CD4-positive, alpha-beta T cell (primary cell): ENCODE results near the gene HOXD11. TPM values are rescaled to one million over a fixed set of nuclear protein-coding genes. Genes with fewer than 3 reads are reported as not detected.

ENCODE experiments used
- ATAC-seq: fragments of 200-7000 bp; cut with Tn5 transposase; one replicate; pipeline ENCODE4 v1.10.0; 2022; ENCODE audit warnings: mild to moderate bottlenecking; ENCODE audit not compliant: poor library complexity
- CTCF ChIA-PET: fragments of 350-600 bp; sonication (Branson Sonifier 250); formaldehyde crosslinking; loops from one replicate; lab custom pipeline; 2021; ENCODE audit warnings: antibody characterized with exemption, inconsistent platforms; lab: Charles Lee
- POLR2A ChIA-PET: fragments of 350-600 bp; sonication (Branson Sonifier 250); formaldehyde crosslinking; loops from one replicate; lab custom pipeline; 2021; ENCODE audit warnings: antibody characterized with exemption, inconsistent platforms; lab: Charles Lee
- DNase-seq, 14 experiments: peaks; one replicate each; pipeline ENCODE4 v3.0.0-alpha.2; 2013 to 2020; ENCODE audit warnings: mixed read lengths in 2 of 14
- H3K27ac ChIP-seq, 2 donors: one replicate each; pipeline versions ENCODE4 v1.5.1 to v1.7.0; 2013; ENCODE audit warnings: low read length in 2 of 2, low read depth in 1 of 2, mild to moderate bottlenecking in 1 of 2
- H3K27me3 ChIP-seq, 2 experiments: 1 replicate in 1 of 2; 2 replicates in 1 of 2; pipeline versions ENCODE4 v1.6.1 to v1.7.0; 2013; ENCODE audit warnings: low read length in 2 of 2, control low read depth in 1 of 2, mild to moderate bottlenecking in 1 of 2, moderate library complexity in 1 of 2; ENCODE audit not compliant: insufficient read depth in 2 of 2, control insufficient read depth in 1 of 2
- H3K36me3 ChIP-seq: one replicate; pipeline ENCODE4 v1.6.1; 2013; ENCODE audit warnings: low read length, control low read depth; ENCODE audit not compliant: insufficient read depth
- H3K4me1 ChIP-seq: one replicate; pipeline ENCODE4 v1.6.1; 2013; ENCODE audit warnings: low read length, control low read depth; ENCODE audit not compliant: insufficient read depth
- H3K4me3 ChIP-seq: one replicate; pipeline ENCODE4 v1.5.1; 2013; ENCODE audit warnings: mild to moderate bottlenecking, low read length, moderate library complexity
- H3K9me3 ChIP-seq, 2 experiments: 1 replicate in 1 of 2; 2 replicates in 1 of 2; pipeline versions ENCODE4 v1.6.1 to v1.7.0; 2013; ENCODE audit warnings: low read length in 2 of 2, mild to moderate bottlenecking in 2 of 2, control low read depth in 1 of 2, moderate library complexity in 1 of 2; ENCODE audit not compliant: control insufficient read depth in 1 of 2, insufficient read depth in 1 of 2
- H3K27ac Mint-ChIP-seq: one replicate; pipeline ENCODE4 v1.8.0; 2020; ENCODE audit warnings: mixed read lengths
- H3K27me3 Mint-ChIP-seq: one replicate; pipeline ENCODE4 v1.8.0; 2021; ENCODE audit warnings: mixed read lengths
- H3K36me3 Mint-ChIP-seq: one replicate; pipeline ENCODE4 v1.8.0; 2021; ENCODE audit warnings: low read depth, mixed read lengths
- H3K4me1 Mint-ChIP-seq: one replicate; pipeline ENCODE4 v1.8.0; 2021; ENCODE audit warnings: low read depth, mixed read lengths
- H3K4me3 Mint-ChIP-seq: one replicate; pipeline ENCODE4 v1.8.0; 2020; ENCODE audit warnings: mild to moderate bottlenecking, mixed read lengths
- H3K9me3 Mint-ChIP-seq: one replicate; pipeline ENCODE4 v1.8.0; 2020; ENCODE audit warnings: mixed read lengths
- intact Hi-C, 2 experiments: fragments of 100-400 bp; cut with DNase I in 1 of 2; cut with micrococcal nuclease in 1 of 2; formaldehyde crosslinking; loops; one replicate each; pipeline versions ENCODE4 v1.15.1 to v1.9.0; 2023 to 2025; cut with DNase I, micrococcal nuclease
- total RNA-seq, 174 experiments: library from RNA in 2 of 174; stranded (reverse) in 2 of 174; gene quantifications; one replicate each; pipeline ENCODE4 v1.2.3 and lab custom pipeline; 2021 to 2026
- TF ChIP-seq, protein P1 (sequence below): fragments of 200-600 bp; IDR thresholded peaks from one replicate; pipeline ENCODE4 v1.8.0; 2022; ENCODE audit warnings: antibody characterized with exemption, mild to moderate bottlenecking

Gene HOXD11
- total RNA-seq, 2 experiments from 2014 or later: not detected

DNA sequence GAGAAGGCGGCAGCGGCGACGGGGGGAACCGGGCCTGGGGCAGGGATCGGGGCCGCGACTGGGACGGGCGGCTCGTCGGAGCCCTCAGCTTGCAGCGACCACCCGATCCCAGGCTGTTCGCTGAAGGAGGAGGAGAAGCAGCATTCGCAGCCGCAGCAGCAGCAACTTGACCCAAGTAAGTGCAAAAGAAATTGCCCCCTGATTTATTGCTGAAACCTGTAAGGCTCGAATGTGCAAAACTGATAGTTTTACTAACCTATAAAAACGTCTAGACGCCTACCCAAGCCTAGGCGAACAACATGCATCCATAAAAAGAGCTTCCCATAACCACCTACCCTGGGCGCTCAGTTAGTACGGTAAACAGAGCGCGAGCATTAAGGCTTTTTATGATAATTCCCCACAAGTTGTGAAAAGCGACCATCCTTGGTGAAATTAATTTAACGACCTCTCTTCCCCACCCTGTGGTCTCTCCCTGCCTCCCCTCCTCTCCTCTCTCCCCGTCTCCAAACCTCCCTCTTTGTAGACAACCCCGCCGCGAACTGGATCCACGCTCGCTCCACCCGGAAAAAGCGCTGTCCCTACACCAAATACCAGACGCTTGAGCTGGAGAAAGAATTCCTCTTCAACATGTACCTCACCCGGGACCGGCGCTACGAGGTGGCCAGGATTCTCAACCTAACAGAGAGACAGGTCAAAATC is 16.5 kb downstream of the HOXD11 start:
- Mint-ChIP-seq H3K27me3 (peaks cover 94% of the 10 kb centered on the region), H3K9me3 (no peaks in the 10 kb centered on the region), H3K4me1 (peaks cover 28% of the 10 kb centered on the region), H3K4me3 (peak overlapping the region; percentile 57), H3K36me3 (no peaks in the 10 kb centered on the region), H3K27ac (no peak overlapping the region)
- Histone ChIP-seq H3K27ac (no peak overlapping the region), H3K27me3 (peaks cover 88 to 97% of the 10 kb centered on the region in 2 experiments), H3K4me3 (no peak overlapping the region), H3K9me3 (peaks cover 0 to 48% of the 10 kb centered on the region in 2 experiments), H3K36me3 (no peaks in the 10 kb centered on the region), H3K4me1 (peaks cover 32% of the 10 kb centered on the region)
- no peak for ATAC-seq
- DNase-seq: no peak
- ChIA-PET CTCF (no interaction called here), POLR2A (no interaction called here)
- TF ChIP-seq, protein P1, sequence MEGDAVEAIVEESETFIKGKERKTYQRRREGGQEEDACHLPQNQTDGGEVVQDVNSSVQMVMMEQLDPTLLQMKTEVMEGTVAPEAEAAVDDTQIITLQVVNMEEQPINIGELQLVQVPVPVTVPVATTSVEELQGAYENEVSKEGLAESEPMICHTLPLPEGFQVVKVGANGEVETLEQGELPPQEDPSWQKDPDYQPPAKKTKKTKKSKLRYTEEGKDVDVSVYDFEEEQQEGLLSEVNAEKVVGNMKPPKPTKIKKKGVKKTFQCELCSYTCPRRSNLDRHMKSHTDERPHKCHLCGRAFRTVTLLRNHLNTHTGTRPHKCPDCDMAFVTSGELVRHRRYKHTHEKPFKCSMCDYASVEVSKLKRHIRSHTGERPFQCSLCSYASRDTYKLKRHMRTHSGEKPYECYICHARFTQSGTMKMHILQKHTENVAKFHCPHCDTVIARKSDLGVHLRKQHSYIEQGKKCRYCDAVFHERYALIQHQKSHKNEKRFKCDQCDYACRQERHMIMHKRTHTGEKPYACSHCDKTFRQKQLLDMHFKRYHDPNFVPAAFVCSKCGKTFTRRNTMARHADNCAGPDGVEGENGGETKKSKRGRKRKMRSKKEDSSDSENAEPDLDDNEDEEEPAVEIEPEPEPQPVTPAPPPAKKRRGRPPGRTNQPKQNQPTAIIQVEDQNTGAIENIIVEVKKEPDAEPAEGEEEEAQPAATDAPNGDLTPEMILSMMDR: no peak
- intact Hi-C loops: loop anchor here in 1 of 2 experiments (10.0 kb wide), 1 partner anchor 51 kb away; no protein-coding TSS in a partner anchor

DNA sequence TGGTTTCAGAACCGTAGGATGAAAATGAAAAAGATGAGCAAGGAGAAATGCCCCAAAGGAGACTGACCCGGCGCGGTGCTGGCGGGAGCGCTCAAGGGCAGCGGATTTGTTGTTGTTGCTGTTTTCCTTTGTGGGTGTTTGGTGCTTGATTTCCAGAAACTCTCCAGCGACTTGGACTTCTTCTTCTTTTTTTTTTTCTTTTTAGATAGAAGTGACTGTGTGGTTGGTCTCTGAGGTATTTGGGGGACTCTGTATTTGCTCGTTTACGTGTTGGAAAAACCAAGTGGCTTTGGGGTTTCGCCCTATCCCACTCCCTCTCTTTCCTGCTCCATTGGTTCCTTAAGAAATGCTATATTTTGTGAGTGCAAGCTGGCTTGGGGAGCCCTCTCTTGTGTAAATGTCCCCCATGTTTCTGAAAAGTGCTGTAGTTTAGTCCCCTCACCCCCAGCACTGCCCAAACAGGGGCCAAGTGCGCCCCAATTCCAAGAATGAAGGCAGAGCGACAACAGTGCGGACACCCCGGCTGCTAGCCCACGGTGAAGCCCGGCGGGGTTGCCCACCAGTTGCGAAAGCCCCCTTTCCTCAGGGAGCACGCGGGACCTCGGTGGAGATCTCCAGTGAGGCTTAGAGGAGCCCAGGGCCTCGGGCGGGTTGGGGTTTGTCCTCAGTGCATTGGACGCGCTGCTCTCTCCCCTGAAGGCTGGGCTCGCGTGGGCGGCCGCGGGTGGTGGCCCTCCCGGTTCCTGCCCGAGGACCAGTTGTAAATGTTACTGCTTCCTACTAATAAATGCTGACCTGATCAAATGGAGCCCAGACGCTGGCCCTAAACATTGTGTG is 17.2 kb downstream of the HOXD11 start:
- no peak for ATAC-seq
- Histone ChIP-seq H3K27ac (no peak overlapping the region), H3K27me3 (peaks cover 90 to 98% of the 10 kb centered on the region in 2 experiments), H3K4me3 (no peak overlapping the region), H3K9me3 (peaks cover 0 to 50% of the 10 kb centered on the region in 2 experiments), H3K4me1 (peaks cover 37% of the 10 kb centered on the region), H3K36me3 (no peaks in the 10 kb centered on the region)
- Mint-ChIP-seq H3K4me1 (peaks cover 30% of the 10 kb centered on the region), H3K27ac (no peak overlapping the region), H3K27me3 (peaks cover 94% of the 10 kb centered on the region), H3K4me3 (peak overlapping the region; percentile 57), H3K36me3 (no peaks in the 10 kb centered on the region), H3K9me3 (no peaks in the 10 kb centered on the region)
- TF ChIP-seq, protein P1: no peak
- CTCF ChIA-PET: interaction anchor here (4.4 kb wide), 1 partner anchor 1025 kb away, joined by 32 read pairs; no protein-coding TSS in a partner anchor
- POLR2A ChIA-PET: no interaction called here
- intact Hi-C loops: loop anchor here in 1 of 2 experiments (10.0 kb wide), 1 partner anchor 50 kb away; no protein-coding TSS in a partner anchor
- DNase-seq: no peak

DNA sequence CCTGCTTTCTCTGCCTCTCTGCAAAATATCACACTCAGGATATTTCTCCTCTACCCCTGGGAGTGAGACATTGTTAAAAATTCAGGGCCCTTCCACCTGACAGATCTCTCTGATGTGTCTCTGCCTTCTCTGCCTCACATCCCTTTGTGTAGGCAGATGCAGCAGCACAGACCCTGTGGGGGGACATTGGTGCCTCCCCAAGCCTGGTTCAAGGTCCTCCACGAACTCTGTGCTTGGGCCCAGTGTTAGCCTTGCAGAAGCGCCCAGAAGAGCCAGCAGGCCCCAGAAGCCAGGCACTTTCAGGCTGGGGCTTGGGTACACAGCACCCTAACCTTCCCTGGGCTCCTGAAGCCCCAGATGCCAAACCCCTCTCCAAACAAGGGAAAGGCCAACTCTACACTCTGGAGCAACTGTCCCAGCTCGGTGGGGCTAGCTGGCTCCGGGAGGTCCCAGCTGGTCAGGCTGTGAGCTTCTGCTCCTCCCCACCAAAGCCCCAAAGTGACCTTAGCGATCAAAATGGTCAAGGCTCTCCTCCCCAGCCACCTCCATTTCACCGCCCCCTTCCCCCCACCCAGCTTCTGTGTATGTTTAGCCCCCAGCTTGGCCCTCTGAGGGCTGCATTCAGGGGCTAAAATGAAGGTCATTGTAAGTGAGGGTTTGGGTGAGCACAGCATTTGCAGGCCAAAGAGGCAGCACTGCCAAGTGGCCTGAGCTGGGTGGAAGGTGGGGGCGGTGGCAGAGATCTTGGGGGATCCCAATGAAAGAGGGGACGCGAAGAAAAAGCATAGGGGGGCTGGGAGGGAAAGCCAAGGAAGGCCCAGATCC is 18.1 kb downstream of the HOXD11 start:
- H3K27ac Mint-ChIP-seq: no peak overlapping the region
- ChIA-PET POLR2A (no interaction called here), CTCF (interaction anchor here (1.6 to 4.4 kb wide), 3 partner anchors 319 to 1024 kb away, joined by 3 to 42 read pairs (median 32); no protein-coding TSS in a partner anchor)
- H3K4me1 Mint-ChIP-seq: peaks cover 30% of the 10 kb centered on the region
- Histone ChIP-seq H3K9me3 (peaks cover 0 to 53% of the 10 kb centered on the region in 2 experiments), H3K27me3 (peaks cover 82 to 93% of the 10 kb centered on the region in 2 experiments), H3K36me3 (no peaks in the 10 kb centered on the region), H3K27ac (no peak overlapping the region), H3K4me1 (peaks cover 41% of the 10 kb centered on the region), H3K4me3 (no peak overlapping the region)
- H3K4me3 Mint-ChIP-seq: peak overlapping the region; percentile 55
- TF ChIP-seq, protein P1: no peak
- intact Hi-C loops: loop anchor here (5.0 to 10.0 kb wide), 3 partner anchors 50 to 687 kb away; no protein-coding TSS in a partner anchor
- DNase-seq (no peak), ATAC-seq (no peak)
- H3K9me3 Mint-ChIP-seq: no peaks in the 10 kb centered on the region
- H3K36me3 Mint-ChIP-seq: no peaks in the 10 kb centered on the region
- H3K27me3 Mint-ChIP-seq: peaks cover 87% of the 10 kb centered on the region
